GM13976 (cell line): ENCODE measurements around the gene AQP6.

Experiments used
- DNase-seq: peaks from one replicate; pipeline ENCODE4 v3.0.0; 2012; ENCODE audit warnings: low spot score
- CTCF ChIP-seq: IDR thresholded peaks from 2 replicates; pipeline ENCODE4 v1.5.1; 2012; ENCODE audit warnings: borderline replicate concordance, mild to moderate bottlenecking; ENCODE audit not compliant: insufficient read depth; ENCODE audit errors: extremely low read depth, missing control alignments, control extremely low read depth
- in situ Hi-C: fragments of 300-500 bp; cut with MboI; formaldehyde crosslinking; loops from one replicate; pipeline ENCODE4 v1.12.0; 2022; ENCODE audit warnings: low sequenced_read_pairs, mixed read lengths, inconsistent platforms; ENCODE audit not compliant: unreplicated experiment

The AQP6 gene

GRCh38 chr12:49974677-49975317, 2.0 kb downstream of the AQP6 start:
- in situ Hi-C loops: loop anchor here (10.0 kb wide), 1 partner anchor 80 kb away; the partner anchor contains the start of gene ASIC1

DNA sequence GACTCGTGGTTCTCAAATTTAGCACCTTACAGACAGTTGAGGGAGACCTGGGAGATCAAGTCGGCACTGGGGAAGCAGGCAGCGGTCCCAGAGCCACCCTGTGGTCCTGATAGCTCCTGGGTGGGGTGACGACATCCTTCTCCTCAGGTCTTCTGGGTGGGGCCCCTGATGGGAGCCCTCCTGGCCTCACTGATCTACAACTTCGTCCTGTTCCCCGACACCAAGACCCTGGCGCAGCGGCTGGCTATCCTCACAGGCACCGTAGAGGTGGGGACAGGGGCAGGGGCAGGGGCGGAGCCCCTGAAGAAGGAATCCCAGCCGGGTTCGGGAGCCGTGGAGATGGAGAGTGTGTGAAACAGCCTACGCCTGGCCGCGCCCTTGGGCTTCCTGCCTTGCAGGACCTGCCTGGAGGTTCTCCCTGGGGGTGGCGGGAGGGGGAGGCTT, 2.6 kb downstream of the AQP6 start:
- no peak for DNase-seq
- no peak for TF ChIP-seq CTCF
- in situ Hi-C loops: loop anchor here (10.0 kb wide), 1 partner anchor 79 kb away; the partner anchor contains the start of gene ASIC1

More at GRCh38 chr12:49974677-49975317, 2.0 kb downstream of the AQP6 start:
- peak; percentile 16 for DNase-seq
- no peak for TF ChIP-seq CTCF

GRCh38 chr12:49976557-49976956, 3.8 kb downstream of the AQP6 start:
- TF ChIP-seq CTCF: no peak
- no peak for DNase-seq
- in situ Hi-C loops: loop anchor here (10.0 kb wide), 1 partner anchor 78 kb away; the partner anchor contains the start of gene ASIC1

DNA sequence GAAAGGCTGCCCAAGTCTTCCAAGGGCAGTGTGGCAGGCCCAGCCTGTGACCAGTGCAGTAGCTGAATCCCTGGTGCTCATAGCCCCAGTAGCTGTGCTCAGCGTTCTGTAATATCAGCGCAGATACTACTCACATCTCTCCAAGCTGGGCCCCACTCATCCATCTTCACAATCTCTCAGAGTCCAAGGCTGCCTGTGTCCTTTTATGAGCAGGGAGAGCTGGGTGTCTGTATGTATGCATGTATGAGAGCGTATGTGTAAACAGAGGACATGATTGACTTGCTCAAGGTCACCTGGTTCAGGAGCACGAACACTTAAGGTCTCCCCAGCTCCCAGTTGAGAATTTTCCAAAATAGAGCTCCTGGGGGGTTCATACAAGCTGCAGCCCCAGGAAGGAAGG, 5.4 kb downstream of the AQP6 start:
- in situ Hi-C loops: loop anchor here (10.0 kb wide), 1 partner anchor 77 kb away; the partner anchor contains the start of gene ASIC1
- no peak for DNase-seq
- TF ChIP-seq CTCF: no peak

DNA sequence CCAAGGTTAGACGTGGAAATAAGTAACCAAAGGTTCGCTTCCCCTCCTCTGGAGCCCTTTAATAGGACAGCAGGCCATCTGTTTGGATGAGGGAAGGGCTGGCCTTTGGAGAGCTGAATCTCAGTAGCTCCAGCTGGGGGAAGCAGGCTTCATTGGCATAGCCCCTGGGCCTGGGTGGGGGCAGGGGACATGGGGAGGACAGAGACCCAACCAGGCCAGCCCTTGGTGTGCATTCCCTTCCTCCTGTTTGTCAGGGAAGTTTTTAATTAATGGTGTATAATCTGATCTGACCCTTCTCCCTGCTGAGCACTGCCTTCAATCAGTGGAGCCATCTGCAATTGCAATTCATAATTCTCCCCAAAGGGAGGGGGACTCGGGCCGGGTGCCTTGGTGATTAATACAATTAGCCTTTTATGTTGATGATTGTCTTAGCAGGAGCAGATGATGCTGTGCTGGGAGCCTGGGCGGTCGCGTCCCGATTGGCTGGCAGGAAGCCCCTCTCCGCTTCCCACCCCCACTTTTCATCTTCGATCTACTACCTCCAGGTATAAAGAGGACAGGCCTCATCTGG, 6.4 kb downstream of the AQP6 start:
- DNase-seq: no peak
- no peak for TF ChIP-seq CTCF
- in situ Hi-C loops: loop anchor here (10.0 kb wide), 1 partner anchor 76 kb away; the partner anchor contains the start of gene ASIC1

DNA sequence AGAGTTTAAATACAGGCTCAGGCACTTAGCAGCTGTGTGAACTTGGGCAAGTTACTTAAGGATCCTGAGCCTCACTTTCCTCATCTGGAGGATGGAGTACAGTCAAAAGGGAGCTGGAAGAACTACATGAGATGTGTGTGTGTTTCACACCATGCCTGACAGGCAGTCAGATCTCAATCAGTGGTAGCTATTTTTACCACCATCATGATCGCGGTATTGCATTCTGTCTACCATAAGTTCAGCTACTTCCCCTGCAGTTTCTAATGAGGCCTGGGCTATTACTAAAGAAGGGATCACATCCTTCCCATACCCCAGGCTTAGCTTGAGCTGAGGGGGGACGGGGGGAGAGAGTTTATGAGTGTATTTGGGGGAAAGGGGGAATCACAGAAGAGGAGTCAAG, 7.0 kb downstream of the AQP6 start:
- in situ Hi-C loops: loop anchor here (10.0 kb wide), 1 partner anchor 75 kb away; the partner anchor contains the start of gene ASIC1
- peak; percentile 7 for DNase-seq
- TF ChIP-seq CTCF: no peak
